Measurements from ENCODE around the gene SLC26A4. TPM values are rescaled to one million over a fixed set of nuclear protein-coding genes. Genes with fewer than 3 reads are reported as not detected.

Gene SLC26A4
- total and polyA plus RNA-seq, 2 donors from 2014 or later: 2.5 to 7.3 TPM

GRCh38 chr7:107672183-107672582 lies 11.6 kb downstream of the SLC26A4 start:
- Histone ChIP-seq H3K4me1 (ENCODE audit: control insufficient read depth in 2 of 3, insufficient read depth in 2 of 3, low read depth in 1 of 3, low read length in 3 of 3) (no peaks in the 10 kb centered on the region), H3K36me3 (ENCODE audit: control insufficient read depth in 2 of 3, insufficient read depth in 3 of 3, low read length in 3 of 3) (no peaks in the 10 kb centered on the region), H3K27ac (ENCODE audit: low read depth in 2 of 2, low read length in 2 of 2) (no peak overlapping the region), H3K9me3 (ENCODE audit: control insufficient read depth in 2 of 3, insufficient read depth in 1 of 3, low read length in 3 of 3) (no peaks in the 10 kb centered on the region), H3K27me3 (ENCODE audit: control insufficient read depth, insufficient read depth, low read length) (no peaks in the 10 kb centered on the region), H3K9ac (ENCODE audit: low read length in 3 of 3) (no peak overlapping the region), H3K4me3 (ENCODE audit: low read length in 3 of 3) (no peak overlapping the region)
- intact Hi-C loops (cut with DNase I): no loop called here
- no peak for DNase-seq
- no peak for TF ChIP-seq CTCF (IDR thresholded peaks at IDR 0.05; ENCODE audit: borderline replicate concordance, extremely low read depth, insufficient read depth)
- FAIRE-seq: no peak

DNA sequence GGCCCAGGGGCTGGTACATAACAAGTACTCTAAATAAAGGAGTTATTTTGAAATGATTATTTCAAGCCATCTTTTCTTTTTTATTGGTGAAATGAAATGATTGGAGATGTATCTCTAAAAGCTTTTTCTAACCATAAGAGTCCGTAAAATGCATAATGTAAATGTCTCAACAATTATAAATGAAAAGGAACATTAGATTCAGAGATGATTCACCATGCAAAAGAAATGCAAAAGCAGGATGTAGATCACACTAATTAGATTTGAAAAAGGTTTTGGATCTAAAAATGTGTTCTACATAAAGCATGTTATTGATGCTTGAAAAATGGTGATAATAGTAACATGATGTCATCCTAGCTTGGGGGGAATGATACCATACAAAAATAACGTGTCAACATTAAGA lies 15.6 kb downstream of the SLC26A4 start:
- Histone ChIP-seq H3K9ac (ENCODE audit: low read length in 3 of 3) (no peak overlapping the region), H3K27ac (ENCODE audit: low read depth in 2 of 2, low read length in 2 of 2) (no peak overlapping the region), H3K9me3 (ENCODE audit: control insufficient read depth in 2 of 3, insufficient read depth in 1 of 3, low read length in 3 of 3) (no peaks in the 10 kb centered on the region), H3K4me3 (ENCODE audit: low read length in 3 of 3) (no peak overlapping the region), H3K4me1 (ENCODE audit: control insufficient read depth in 2 of 3, insufficient read depth in 2 of 3, low read depth in 1 of 3, low read length in 3 of 3) (no peaks in the 10 kb centered on the region), H3K27me3 (ENCODE audit: control insufficient read depth, insufficient read depth, low read length) (no peaks in the 10 kb centered on the region), H3K36me3 (ENCODE audit: control insufficient read depth in 2 of 3, insufficient read depth in 3 of 3, low read length in 3 of 3) (no peaks in the 10 kb centered on the region)
- FAIRE-seq: no peak
- no peak for DNase-seq
- intact Hi-C loops (cut with DNase I): no loop called here
- no peak for TF ChIP-seq CTCF (IDR thresholded peaks at IDR 0.05; ENCODE audit: borderline replicate concordance, extremely low read depth, insufficient read depth)

DNA sequence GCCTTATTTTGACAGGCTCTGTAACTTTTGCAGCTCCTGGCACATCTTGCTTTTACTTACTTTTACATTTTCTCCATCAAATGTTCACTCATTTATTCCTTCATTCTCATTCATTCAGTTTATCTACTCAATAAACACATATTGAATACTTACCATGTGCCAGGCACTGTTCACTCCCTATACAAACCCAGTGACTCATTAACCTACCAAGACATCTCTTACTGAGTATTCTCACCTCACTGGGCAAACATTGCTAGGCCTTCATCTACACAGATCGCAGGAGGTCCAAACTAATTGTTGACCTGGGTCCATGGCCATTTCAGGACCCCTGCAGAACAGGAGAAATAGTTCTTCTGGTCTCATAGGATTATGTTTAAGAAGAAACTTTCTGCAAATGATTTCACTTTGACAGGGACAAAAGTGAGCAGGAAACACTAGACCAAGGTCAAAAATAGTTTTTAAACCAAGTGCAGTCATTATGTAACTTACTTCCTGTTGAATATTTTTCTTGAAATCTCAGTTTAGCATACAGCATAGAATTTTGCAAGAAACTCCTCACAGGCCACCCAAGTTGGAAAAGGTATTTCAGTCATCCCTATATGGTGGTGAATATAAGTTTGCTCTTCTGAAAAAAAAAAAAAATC lies 17.6 kb downstream of the SLC26A4 start:
- FAIRE-seq (no peak), DNase-seq (no peak)
- no peak overlapping the region for H3K9ac ChIP-seq (ENCODE audit: low read length in 3 of 3)
- intact Hi-C loops (cut with DNase I): no loop called here
- no peaks in the 10 kb centered on the region for H3K4me1 ChIP-seq (ENCODE audit: control insufficient read depth in 2 of 3, insufficient read depth in 2 of 3, low read depth in 1 of 3, low read length in 3 of 3)
- no peak for TF ChIP-seq CTCF (IDR thresholded peaks at IDR 0.05; ENCODE audit: borderline replicate concordance, extremely low read depth, insufficient read depth)
- H3K9me3 ChIP-seq (ENCODE audit: control insufficient read depth in 2 of 3, insufficient read depth in 1 of 3, low read length in 3 of 3): no peaks in the 10 kb centered on the region
- no peaks in the 10 kb centered on the region for H3K27me3 ChIP-seq (ENCODE audit: control insufficient read depth, insufficient read depth, low read length)
- no peaks in the 10 kb centered on the region for H3K36me3 ChIP-seq (ENCODE audit: control insufficient read depth in 2 of 3, insufficient read depth in 3 of 3, low read length in 3 of 3)
- no peak overlapping the region for H3K27ac ChIP-seq (ENCODE audit: low read depth in 2 of 2, low read length in 2 of 2)
- H3K4me3 ChIP-seq (ENCODE audit: low read length in 3 of 3): no peak overlapping the region

DNA sequence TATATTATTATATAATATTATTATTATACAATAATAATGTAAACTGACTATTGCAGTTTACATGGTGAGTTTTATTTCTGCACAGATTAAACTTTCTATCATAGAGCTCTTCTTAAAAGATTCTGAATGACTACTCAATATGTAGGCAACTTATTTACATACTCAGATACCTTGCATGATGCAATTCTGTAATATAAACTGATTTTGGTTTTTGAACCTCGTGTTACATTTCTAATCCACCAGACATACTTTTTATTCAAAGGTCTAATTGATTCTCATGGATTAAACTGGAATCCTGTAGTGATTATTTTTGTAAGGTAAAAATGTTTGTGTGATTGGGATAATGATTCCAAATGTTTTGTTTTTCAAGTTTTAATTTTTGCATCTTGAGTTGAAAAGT lies 19.9 kb downstream of the SLC26A4 start:
- Histone ChIP-seq H3K9ac (ENCODE audit: low read length in 3 of 3) (no peak overlapping the region), H3K27me3 (ENCODE audit: control insufficient read depth, insufficient read depth, low read length) (no peaks in the 10 kb centered on the region), H3K4me3 (ENCODE audit: low read length in 3 of 3) (no peak overlapping the region), H3K36me3 (ENCODE audit: control insufficient read depth in 2 of 3, insufficient read depth in 3 of 3, low read length in 3 of 3) (no peaks in the 10 kb centered on the region), H3K9me3 (ENCODE audit: control insufficient read depth in 2 of 3, insufficient read depth in 1 of 3, low read length in 3 of 3) (no peaks in the 10 kb centered on the region), H3K27ac (ENCODE audit: low read depth in 2 of 2, low read length in 2 of 2) (no peak overlapping the region), H3K4me1 (ENCODE audit: control insufficient read depth in 2 of 3, insufficient read depth in 2 of 3, low read depth in 1 of 3, low read length in 3 of 3) (no peaks in the 10 kb centered on the region)
- FAIRE-seq (no peak), DNase-seq (no peak)
- intact Hi-C loops (cut with DNase I): no loop called here
- no peak for TF ChIP-seq CTCF (IDR thresholded peaks at IDR 0.05; ENCODE audit: borderline replicate concordance, extremely low read depth, insufficient read depth)

Measured in kidney (tissue), 14 donors.